ENCODE measurements around the gene CDK9.

Gene CDK9

GRCh38 chr9:127803507-127804352 is 17.9 kb downstream of the CDK9 start:
- Histone ChIP-seq H3K4me1 (ENCODE audit: control insufficient read depth, insufficient read depth, low read length) (peaks cover 12% of the 10 kb centered on the region), H3K36me3 (ENCODE audit: control insufficient read depth, insufficient read depth, low read length) (no peaks in the 10 kb centered on the region), H3K27me3 (ENCODE audit: control insufficient read depth, insufficient read depth, low read length, poor library complexity, severe bottlenecking) (no peaks in the 10 kb centered on the region), H3K27ac (ENCODE audit: insufficient read depth, low read depth, low read length, poor library complexity, severe bottlenecking) (no peak overlapping the region), H3K4me3 (ENCODE audit: insufficient read depth, low read depth, low read length) (peak overlapping the region; percentile 76), H3K9me3 (ENCODE audit: control insufficient read depth, low read length) (no peaks in the 10 kb centered on the region)
- 62 to 63% methylated on average over 17 to 18 of the region's 18 CpGs for WGBS, 2 experiments

DNA sequence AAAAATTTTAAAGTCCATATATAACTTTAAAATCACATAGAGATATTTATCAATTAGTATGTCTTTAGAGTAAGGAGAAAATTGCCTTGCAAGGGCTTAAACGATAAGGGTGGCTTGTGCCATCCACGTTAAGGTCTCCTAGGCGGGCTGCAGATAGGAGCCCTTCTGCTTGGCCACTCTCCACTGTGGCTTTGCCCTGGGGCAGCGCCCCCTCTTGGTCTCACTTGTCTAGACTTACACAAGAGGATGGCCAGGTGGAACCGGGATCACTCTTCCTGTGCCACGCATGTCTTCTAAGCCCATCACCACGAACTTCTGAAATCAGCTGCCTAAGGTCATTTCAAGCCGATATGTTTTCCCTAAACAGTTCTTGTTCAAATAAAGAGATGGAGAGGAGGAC is 19.8 kb downstream of the CDK9 start:
- H3K27me3 ChIP-seq (ENCODE audit: control insufficient read depth, insufficient read depth, low read length, poor library complexity, severe bottlenecking): no peaks in the 10 kb centered on the region
- H3K9me3 ChIP-seq (ENCODE audit: control insufficient read depth, low read length): no peaks in the 10 kb centered on the region
- H3K4me3 ChIP-seq (ENCODE audit: insufficient read depth, low read depth, low read length): no peak overlapping the region
- 70% methylated on average over 8 of the region's 8 CpGs for WGBS, 2 experiments
- H3K27ac ChIP-seq (ENCODE audit: insufficient read depth, low read depth, low read length, poor library complexity, severe bottlenecking): no peak overlapping the region
- peaks cover 15% of the 10 kb centered on the region for H3K4me1 ChIP-seq (ENCODE audit: control insufficient read depth, insufficient read depth, low read length)
- H3K36me3 ChIP-seq (ENCODE audit: control insufficient read depth, insufficient read depth, low read length): no peaks in the 10 kb centered on the region

DNA sequence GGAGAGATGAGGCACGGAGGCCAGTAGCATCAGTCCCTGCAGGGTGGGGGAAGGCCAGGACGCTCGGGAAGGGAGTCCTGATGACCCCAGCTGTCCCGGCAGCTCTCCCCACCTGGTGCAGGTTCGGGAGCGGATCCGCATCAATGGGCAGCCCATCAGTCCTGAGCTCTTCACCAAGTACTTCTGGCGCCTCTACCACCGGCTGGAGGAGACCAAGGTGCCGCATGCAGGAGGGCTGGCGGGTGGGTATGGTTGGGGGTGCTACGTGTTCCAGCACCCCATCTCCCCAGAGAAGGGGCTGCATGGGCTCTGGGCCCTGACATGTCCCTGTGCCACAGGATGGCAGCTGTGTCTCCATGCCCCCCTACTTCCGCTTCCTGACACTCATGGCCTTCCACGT is 21.0 kb downstream of the CDK9 start:
- 96 to 97% methylated on average over 14 of the region's 14 CpGs for WGBS, 2 experiments
- Histone ChIP-seq H3K9me3 (ENCODE audit: control insufficient read depth, low read length) (no peaks in the 10 kb centered on the region), H3K4me3 (ENCODE audit: insufficient read depth, low read depth, low read length) (no peak overlapping the region), H3K4me1 (ENCODE audit: control insufficient read depth, insufficient read depth, low read length) (peaks cover 15% of the 10 kb centered on the region), H3K36me3 (ENCODE audit: control insufficient read depth, insufficient read depth, low read length) (no peaks in the 10 kb centered on the region), H3K27ac (ENCODE audit: insufficient read depth, low read depth, low read length, poor library complexity, severe bottlenecking) (no peak overlapping the region), H3K27me3 (ENCODE audit: control insufficient read depth, insufficient read depth, low read length, poor library complexity, severe bottlenecking) (no peaks in the 10 kb centered on the region)

DNA sequence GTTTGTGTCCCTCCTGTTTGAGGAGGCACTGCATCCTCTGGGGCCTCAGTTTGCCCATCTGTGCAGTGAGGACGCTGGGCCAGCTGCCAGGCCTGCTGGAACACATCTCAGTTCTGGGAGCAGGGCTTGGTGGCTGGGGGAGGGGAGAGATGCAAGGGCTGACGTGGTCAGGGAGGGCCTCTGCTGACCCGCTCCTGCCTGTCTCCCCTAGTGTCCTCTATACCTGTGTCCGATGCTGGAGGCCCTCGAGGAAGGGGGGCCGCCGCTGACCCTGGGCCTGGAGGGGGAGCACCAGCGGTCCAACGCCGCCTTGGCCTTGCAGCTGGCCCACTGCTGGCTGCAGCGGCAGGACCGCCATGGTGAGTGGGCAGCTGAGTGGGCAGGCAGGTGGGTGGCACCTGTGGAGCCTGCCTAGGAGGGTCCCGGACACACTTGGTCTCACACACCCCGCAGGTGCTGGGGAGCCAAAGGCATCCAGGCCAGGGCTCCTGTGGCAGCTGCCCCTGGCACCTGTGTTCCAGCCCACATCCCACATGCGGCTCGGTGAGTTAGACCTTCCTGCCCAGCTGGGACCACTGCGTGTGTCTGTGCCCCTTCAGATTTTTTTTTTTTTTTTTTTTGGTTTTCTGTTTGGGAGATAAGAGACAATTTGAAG is 22.6 kb downstream of the CDK9 start:
- WGBS, 2 experiments: 95 to 96% methylated on average over 17 of the region's 17 CpGs
- peaks cover 7% of the 10 kb centered on the region for H3K36me3 ChIP-seq (ENCODE audit: control insufficient read depth, insufficient read depth, low read length)
- H3K27ac ChIP-seq (ENCODE audit: insufficient read depth, low read depth, low read length, poor library complexity, severe bottlenecking): no peak overlapping the region
- H3K9me3 ChIP-seq (ENCODE audit: control insufficient read depth, low read length): no peaks in the 10 kb centered on the region
- H3K27me3 ChIP-seq (ENCODE audit: control insufficient read depth, insufficient read depth, low read length, poor library complexity, severe bottlenecking): no peaks in the 10 kb centered on the region
- H3K4me1 ChIP-seq (ENCODE audit: control insufficient read depth, insufficient read depth, low read length): peaks cover 9% of the 10 kb centered on the region
- H3K4me3 ChIP-seq (ENCODE audit: insufficient read depth, low read depth, low read length): no peak overlapping the region

DNA sequence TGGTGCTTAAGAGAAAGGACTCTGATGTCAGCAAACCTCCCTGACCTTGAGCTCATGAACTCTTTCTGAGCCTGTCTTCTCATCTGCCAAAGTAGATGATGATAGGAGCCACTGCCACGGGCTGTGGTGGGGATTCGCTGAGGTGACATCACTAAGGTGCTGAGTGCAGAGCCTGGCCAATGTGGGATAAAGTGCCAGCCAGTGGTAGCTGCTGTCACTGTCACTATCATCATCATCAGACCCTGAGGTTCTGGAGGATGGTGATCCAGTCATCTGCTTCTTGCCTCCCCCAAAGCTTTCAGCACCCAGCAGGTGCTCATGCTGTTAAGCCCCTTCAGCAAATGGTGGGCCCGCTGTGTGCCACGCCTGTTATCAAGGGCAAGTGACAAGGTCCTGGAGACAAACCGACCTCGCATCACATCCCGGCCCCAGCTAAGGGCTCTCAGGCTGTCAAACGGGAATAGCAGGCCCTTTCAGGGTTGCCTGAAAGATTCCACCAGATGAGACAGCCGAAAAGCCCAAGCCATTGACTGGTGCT is 23.2 kb downstream of the CDK9 start:
- WGBS, 2 experiments: 78 to 82% methylated on average over 9 of the region's 9 CpGs
- Histone ChIP-seq H3K36me3 (ENCODE audit: control insufficient read depth, insufficient read depth, low read length) (peaks cover 10% of the 10 kb centered on the region), H3K27ac (ENCODE audit: insufficient read depth, low read depth, low read length, poor library complexity, severe bottlenecking) (no peak overlapping the region), H3K27me3 (ENCODE audit: control insufficient read depth, insufficient read depth, low read length, poor library complexity, severe bottlenecking) (no peaks in the 10 kb centered on the region), H3K9me3 (ENCODE audit: control insufficient read depth, low read length) (no peaks in the 10 kb centered on the region), H3K4me3 (ENCODE audit: insufficient read depth, low read depth, low read length) (no peak overlapping the region), H3K4me1 (ENCODE audit: control insufficient read depth, insufficient read depth, low read length) (peaks cover 4% of the 10 kb centered on the region)

GRCh38 chr9:127809540-127810377 is 23.9 kb downstream of the CDK9 start:
- no peaks in the 10 kb centered on the region for H3K27me3 ChIP-seq (ENCODE audit: control insufficient read depth, insufficient read depth, low read length, poor library complexity, severe bottlenecking)
- no peak overlapping the region for H3K27ac ChIP-seq (ENCODE audit: insufficient read depth, low read depth, low read length, poor library complexity, severe bottlenecking)
- peaks cover 4% of the 10 kb centered on the region for H3K4me1 ChIP-seq (ENCODE audit: control insufficient read depth, insufficient read depth, low read length)
- H3K4me3 ChIP-seq (ENCODE audit: insufficient read depth, low read depth, low read length): no peak overlapping the region
- H3K36me3 ChIP-seq (ENCODE audit: control insufficient read depth, insufficient read depth, low read length): peaks cover 10% of the 10 kb centered on the region
- 18 to 20% methylated on average over 55 to 57 of the region's 57 CpGs for WGBS, 2 experiments
- H3K9me3 ChIP-seq (ENCODE audit: control insufficient read depth, low read length): no peaks in the 10 kb centered on the region

GRCh38 chr9:127810378-127811187 is 24.7 kb downstream of the CDK9 start:
- Histone ChIP-seq H3K9me3 (ENCODE audit: control insufficient read depth, low read length) (no peaks in the 10 kb centered on the region), H3K27ac (ENCODE audit: insufficient read depth, low read depth, low read length, poor library complexity, severe bottlenecking) (no peak overlapping the region), H3K4me1 (ENCODE audit: control insufficient read depth, insufficient read depth, low read length) (peaks cover 4% of the 10 kb centered on the region), H3K4me3 (ENCODE audit: insufficient read depth, low read depth, low read length) (no peak overlapping the region), H3K36me3 (ENCODE audit: control insufficient read depth, insufficient read depth, low read length) (peaks cover 10% of the 10 kb centered on the region), H3K27me3 (ENCODE audit: control insufficient read depth, insufficient read depth, low read length, poor library complexity, severe bottlenecking) (no peaks in the 10 kb centered on the region)
- WGBS, 2 experiments: 96 to 97% methylated on average over 10 of the region's 10 CpGs

DNA sequence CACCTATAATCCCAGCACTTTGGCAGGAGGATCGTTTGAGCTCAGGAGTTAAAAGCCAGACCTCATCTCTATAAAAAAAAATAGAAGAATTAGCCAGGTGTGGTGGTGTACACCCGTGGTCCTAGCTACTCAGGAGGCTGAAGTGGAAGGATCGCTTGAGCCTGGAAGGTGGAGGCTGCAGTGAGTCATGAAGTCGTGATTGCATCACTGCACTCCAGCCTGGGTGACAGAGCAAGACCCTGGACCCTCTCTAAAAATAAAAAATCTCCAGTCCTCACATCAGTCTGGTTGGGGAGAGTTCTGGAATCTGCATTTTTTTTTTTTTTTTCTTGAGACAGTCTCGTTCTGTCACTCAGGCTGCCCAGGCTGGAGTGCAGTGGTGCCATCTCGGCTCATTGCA is 26.2 kb downstream of the CDK9 start:
- Histone ChIP-seq H3K27ac (ENCODE audit: insufficient read depth, low read depth, low read length, poor library complexity, severe bottlenecking) (no peak overlapping the region), H3K36me3 (ENCODE audit: control insufficient read depth, insufficient read depth, low read length) (peaks cover 10% of the 10 kb centered on the region), H3K4me3 (ENCODE audit: insufficient read depth, low read depth, low read length) (no peak overlapping the region), H3K4me1 (ENCODE audit: control insufficient read depth, insufficient read depth, low read length) (peaks cover 4% of the 10 kb centered on the region), H3K27me3 (ENCODE audit: control insufficient read depth, insufficient read depth, low read length, poor library complexity, severe bottlenecking) (no peaks in the 10 kb centered on the region), H3K9me3 (ENCODE audit: control insufficient read depth, low read length) (no peaks in the 10 kb centered on the region)
- 95 to 97% methylated on average over 6 of the region's 6 CpGs for WGBS, 2 experiments

- Histone ChIP-seq H3K4me1 (ENCODE audit: control insufficient read depth, insufficient read depth, low read length) (peaks cover 4% of the 10 kb centered on the region), H3K9me3 (ENCODE audit: control insufficient read depth, low read length) (no peaks in the 10 kb centered on the region), H3K4me3 (ENCODE audit: insufficient read depth, low read depth, low read length) (no peak overlapping the region), H3K36me3 (ENCODE audit: control insufficient read depth, insufficient read depth, low read length) (peaks cover 10% of the 10 kb centered on the region), H3K27me3 (ENCODE audit: control insufficient read depth, insufficient read depth, low read length, poor library complexity, severe bottlenecking) (no peaks in the 10 kb centered on the region), H3K27ac (ENCODE audit: insufficient read depth, low read depth, low read length, poor library complexity, severe bottlenecking) (no peak overlapping the region)
- 93 to 95% methylated on average over 19 of the region's 19 CpGs for WGBS, 2 experiments
These were observed 27.3 kb downstream of the CDK9 start for GRCh38 chr9:127812936-127813675.
